Ovary (tissue), 9 donors: ENCODE results near the gene ZNF532. TPM values are rescaled to one million over a fixed set of nuclear protein-coding genes. Genes with fewer than 3 reads are reported as not detected.
"Not testable (repeated sequence)": the region's sequence is repeated elsewhere in the genome, so short reads cannot be mapped to it uniquely, and the experiment has no call there.

ENCODE experiments used
- DNase-seq, 5 donors: peaks; one replicate each; pipeline ENCODE4 v3.0.0-alpha.2; 2019 to 2020
- H3K27ac ChIP-seq, 2 donors: fragments of 200-600 bp; one replicate each; pipeline versions ENCODE4 v1.5.1 to v1.8.0; 2019 to 2022
- H3K27me3 ChIP-seq: fragments of 200-600 bp; one replicate; pipeline ENCODE4 v1.8.0; 2022
- H3K36me3 ChIP-seq: fragments of 200-600 bp; sonication (generic); one replicate; pipeline ENCODE4 v1.5.1; 2019
- H3K4me1 ChIP-seq: one replicate; pipeline ENCODE4 v1.8.1; 2013; ENCODE audit warnings: mild to moderate bottlenecking, moderate library complexity; ENCODE audit not compliant: insufficient read depth
- H3K4me3 ChIP-seq: fragments of 200-600 bp; sonication (generic); one replicate; pipeline ENCODE4 v1.5.1; 2017
- H3K9me3 ChIP-seq, 2 donors: fragments of 200-600 bp in 1 of 2; sonication (generic) in 1 of 2; one replicate each; pipeline versions ENCODE4 v1.5.1 to v1.8.1; 2013 to 2019; ENCODE audit warnings: mild to moderate bottlenecking in 1 of 2, moderate library complexity in 1 of 2
- CTCF ChIP-seq, 3 donors: fragments of 450-650 bp in 2 of 3; fragments of 200-600 bp in 1 of 3; IDR thresholded peaks; one replicate each; pipeline versions ENCODE4 v1.5.1 to v1.8.0; 2016 to 2022; ENCODE audit warnings: antibody characterized with exemption in 3 of 3, mild to moderate bottlenecking in 1 of 3
- EP300 ChIP-seq: sonication (generic); formaldehyde crosslinking; IDR thresholded peaks from one replicate; pipeline ENCODE4 v1.6.1; 2017; ENCODE audit warnings: antibody characterized with exemption
- POLR2A ChIP-seq: fragments of 450-650 bp; IDR thresholded peaks from one replicate; pipeline ENCODE4 v1.6.1; 2017; ENCODE audit warnings: antibody characterized with exemption, mild to moderate bottlenecking, moderate library complexity
- WGBS, 3 donors: extraction: QIAGEN DNeasy Blood & Tissue Kit in 1 of 3; methylation state at CpG; one replicate each; pipeline versions ENCODE4 v1.1.5 to v1.1.7; 2013 to 2017; 5-methylcytosine and 5-hydroxymethylcytosine counted together
- intact Hi-C, 4 donors: fragments of 100-400 bp; cut with DNase I; formaldehyde crosslinking; loops; one replicate each; pipeline versions ENCODE4 v1.11.0 to v1.15.1; 2022 to 2023
- polyA plus RNA-seq, 2 donors: library from polyadenylated mRNA; stranded (reverse); fragments of 200-250 nt in 1 of 2; fragments of 350-450 nt in 1 of 2; fragmentation: Illumina TruSeq in 1 of 2; extraction: RNeasy Lipid Tissue Mini Kit (QIAGEN cat#74804) in 1 of 2; gene quantifications; one replicate each; pipeline ENCODE4 v1.2.3, GENCODE V29; 2013 to 2014
- total RNA-seq, 7 donors: library from RNA; depleted of rRNA in 2 of 7; stranded (reverse); fragments of >200 nt in 2 of 7; fragmentation: NEBNext Ultra II Directional in 3 of 7; extraction: Animal tissue kit (Norgen Biotek cat#: 25700) in 3 of 7; gene quantifications; one replicate each; pipeline versions ENCODE4 v1.1.0 to v1.2.4, GENCODE V29; 2016 to 2023
- donor health status: DM: no; HTN: no; CAD: no; lungs with moderate emphysema.
- donor health status: DM: no; HTN: no; CAD: no.
- donor health status: Bipolar disorder and iron deficiency.
- donor health status: DM: yes; HTN: yes; CAD: no.
- donor health status: DM: no; HTN: no; CAD: no.
- donor health status: DM: yes; HTN: yes; CAD: no.

ZNF532 gene
- total and polyA plus RNA-seq, 9 donors: 40.5 to 162 (median 101) TPM

- Histone ChIP-seq H3K27me3 (no peaks in the 10 kb centered on the region), H3K27ac (peak overlapping the region; percentile 12 to 66), H3K9me3 (no peaks in the 10 kb centered on the region), H3K4me1 (peaks cover 8% of the 10 kb centered on the region), H3K4me3 (no peak overlapping the region), H3K36me3 (no peaks in the 10 kb centered on the region)
- TF ChIP-seq EP300 (no peak), POLR2A (no peak), CTCF (IDR thresholded peaks at IDR 0.05) (no peak)
- 8 to 20% (median 10%) methylated on average over 12 of the region's 12 CpGs for WGBS, 3 donors
- intact Hi-C loops: no loop called here
- DNase-seq: peak; percentile 81 to 94 (median 85)
Observed at GRCh38 chr18:58828399-58829121, 36.1 kb upstream of the ZNF532 start.

GRCh38 chr18:58829263-58829662, 35.4 kb upstream of the ZNF532 start:
- WGBS, 3 donors: 43 to 53% (median 53%) methylated on average over 3 of the region's 3 CpGs
- no peak for DNase-seq
- peak overlapping the region in 1 of 2 donors; percentile 66 for H3K27ac ChIP-seq
- H3K27me3 ChIP-seq: no peaks in the 10 kb centered on the region
- no peaks in the 10 kb centered on the region for H3K36me3 ChIP-seq
- no peak overlapping the region for H3K4me3 ChIP-seq
- H3K9me3 ChIP-seq: no peaks in the 10 kb centered on the region
- intact Hi-C loops: no loop called here
- TF ChIP-seq CTCF (IDR thresholded peaks at IDR 0.05): no peak
- no peak for TF ChIP-seq EP300
- TF ChIP-seq POLR2A: no peak
- H3K4me1 ChIP-seq: peaks cover 8% of the 10 kb centered on the region

- H3K4me1 ChIP-seq, H3K27me3 ChIP-seq, H3K9me3 ChIP-seq, H3K36me3 ChIP-seq, H3K27ac ChIP-seq, H3K4me3 ChIP-seq, DNase-seq, intact Hi-C loops: not testable (repeated sequence)
- WGBS, 3 donors: 80 to 88% (median 85%) methylated on average over 3 of the region's 3 CpGs
Observed at GRCh38 chr18:58829886-58830285, 34.8 kb upstream of the ZNF532 start.

GRCh38 chr18:58831606-58832005, 33.1 kb upstream of the ZNF532 start:
- H3K4me3 ChIP-seq: no peak overlapping the region
- no peaks in the 10 kb centered on the region for H3K36me3 ChIP-seq
- WGBS, 3 donors: 25 to 55% (median 42%) methylated on average over 1 of the region's 1 CpG
- no peak for DNase-seq
- intact Hi-C loops: no loop called here
- no peaks in the 10 kb centered on the region for H3K27me3 ChIP-seq
- no peaks in the 10 kb centered on the region for H3K9me3 ChIP-seq
- H3K27ac ChIP-seq: no peak overlapping the region
- peaks cover 8% of the 10 kb centered on the region for H3K4me1 ChIP-seq
- TF ChIP-seq POLR2A (no peak), CTCF (IDR thresholded peaks at IDR 0.05) (no peak), EP300 (no peak)

- WGBS, 3 donors: 80 to 88% (median 85%) methylated on average over 5 of the region's 5 CpGs
- Histone ChIP-seq H3K4me3 (no peak overlapping the region), H3K27ac (no peak overlapping the region), H3K4me1 (no peaks in the 10 kb centered on the region), H3K36me3 (no peaks in the 10 kb centered on the region), H3K9me3 (no peaks in the 10 kb centered on the region), H3K27me3 (no peaks in the 10 kb centered on the region)
- no peak for DNase-seq
- TF ChIP-seq EP300 (no peak), CTCF (IDR thresholded peaks at IDR 0.05) (no peak), POLR2A (no peak)
- intact Hi-C loops: no loop called here
Observed at GRCh38 chr18:58838165-58838860, 26.4 kb upstream of the ZNF532 start.
